ENCODE results near the gene CTAGE8. TPM values are rescaled to one million over a fixed set of nuclear protein-coding genes. Genes with fewer than 3 reads are reported as not detected.

The CTAGE8 gene
- 3.4 and 3.7 TPM in 2 replicates for total RNA-seq

GRCh38 chr7:144269188-144269587, at the start of gene CTAGE8:
CTAGE8 (minus strand) TSS chr7:144269288; CDS start chr7:144269250, 38 bp downstream.

GRCh38 chr7:144311872-144312469, 42.9 kb upstream of the CTAGE8 start, which contains the start of gene OR2A1:
OR2A1 (plus strand) TSS chr7:144312419; CDS start chr7:144318125, 5,706 bp downstream.

GRCh38 chr7:144264692-144265091, 4.4 kb downstream of the CTAGE8 start, which contains the start of gene OR2A7:
OR2A7 (minus strand) TSS chr7:144264792; CDS start chr7:144259628, 5,164 bp downstream.

GRCh38 chr7:144239365-144239764, 29.7 kb downstream of the CTAGE8 start, which contains the start of gene OR2A42:
OR2A42 (minus strand) TSS chr7:144239605; CDS start chr7:144232843, 6,762 bp downstream.

Other genes starting within 250 kb of the CTAGE8 start
- not detected in 2 replicates for gene OR2A5, start 220.3 kb downstream of the CTAGE8 start, total RNA-seq
- not detected in 2 replicates for gene OR2A25, start 199.5 kb downstream of the CTAGE8 start, total RNA-seq
- gene OR2A12, start 183.0 kb downstream of the CTAGE8 start, total RNA-seq: not detected in 2 replicates
- not detected in 2 replicates for gene OR2A2, start 159.7 kb downstream of the CTAGE8 start, total RNA-seq
- gene OR2A14, start 146.1 kb downstream of the CTAGE8 start, total RNA-seq: not detected in 2 replicates
- 0.46 and 1.0 TPM in 2 replicates for gene CTAGE4, start 85.8 kb downstream of the CTAGE8 start, total RNA-seq
- gene ARHGEF35, start 73.5 kb downstream of the CTAGE8 start, total RNA-seq: 7.5 and 11.0 TPM in 2 replicates
- gene OR2A42, start 29.7 kb downstream of the CTAGE8 start, total RNA-seq: not detected in 2 replicates
- gene OR2A7, start 4.5 kb downstream of the CTAGE8 start, total RNA-seq: 1.1 and 4.1 TPM in 2 replicates
- 0.11 TPM in 1 of 2 replicates, not detected in the other for gene OR2A1, start 43.1 kb upstream of the CTAGE8 start, total RNA-seq
- gene ARHGEF5, start 86.1 kb upstream of the CTAGE8 start, total RNA-seq: 33.8 and 35.5 TPM in 2 replicates
- gene NOBOX, start 134.4 kb upstream of the CTAGE8 start, total RNA-seq: not detected in 2 replicates